GM21367 (cell line): ENCODE results near the gene PRKCH.

Experiments
- ATAC-seq: cut with Tn5 transposase; IDR thresholded peaks from one replicate; pipeline ENCODE4 v1.9.1; 2021; ENCODE audit not compliant: unreplicated experiment

The PRKCH gene

GRCh38 chr14:61575551-61576150 is 254.3 kb downstream of the PRKCH start:
- no peak for ATAC-seq

- ATAC-seq = no peak
Measured at GRCh38 chr14:61577506-61577931, 256.1 kb downstream of the PRKCH start.

GRCh38 chr14:61578745-61579144 is 257.4 kb downstream of the PRKCH start:
- ATAC-seq = no peak

- ATAC-seq = no peak
Measured at GRCh38 chr14:61581340-61581739, 260.0 kb downstream of the PRKCH start.

GRCh38 chr14:61581955-61582615 is 260.7 kb downstream of the PRKCH start:
- ATAC-seq = no peak

GRCh38 chr14:61582815-61583214 is 261.4 kb downstream of the PRKCH start:
- no peak for ATAC-seq

GRCh38 chr14:61584331-61584741 is 263.0 kb downstream of the PRKCH start:
- ATAC-seq = no peak

- no peak for ATAC-seq
Measured at GRCh38 chr14:61585598-61586543, 264.5 kb downstream of the PRKCH start.

GRCh38 chr14:61586544-61587055 is 265.2 kb downstream of the PRKCH start:
- ATAC-seq = no peak

- no peak for ATAC-seq
Measured at GRCh38 chr14:61587081-61587713, 265.8 kb downstream of the PRKCH start.

- no peak for ATAC-seq
Measured at GRCh38 chr14:61588419-61588901, 267.1 kb downstream of the PRKCH start.

GRCh38 chr14:61589691-61590581 is 268.6 kb downstream of the PRKCH start:
- no peak for ATAC-seq

GRCh38 chr14:61591862-61592261 is 270.5 kb downstream of the PRKCH start:
- no peak for ATAC-seq

GRCh38 chr14:61593330-61593729 is 272.0 kb downstream of the PRKCH start:
- ATAC-seq = no peak

GRCh38 chr14:61596990-61597389 is 275.6 kb downstream of the PRKCH start:
- no peak for ATAC-seq

GRCh38 chr14:61598980-61599379 is 277.6 kb downstream of the PRKCH start:
- ATAC-seq = no peak

- ATAC-seq = no peak
Measured at GRCh38 chr14:61599942-61600341, 278.6 kb downstream of the PRKCH start.
